Stomach (tissue), 4 donors: ENCODE measurements around the gene MAGI2.

Experiments used
- EP300 ChIP-seq: sonication (generic); formaldehyde crosslinking; IDR thresholded peaks from one replicate; pipeline ENCODE4 v1.6.1; 2017; ENCODE audit warnings: antibody characterized with exemption
- POLR2A ChIP-seq, 4 donors: fragments of 450-650 bp; IDR thresholded peaks; one replicate each; pipeline ENCODE4 v1.6.1; 2016; ENCODE audit warnings: antibody characterized with exemption in 4 of 4, control low read depth in 2 of 4, mild to moderate bottlenecking in 1 of 4, moderate library complexity in 1 of 4
- POLR2AphosphoS5 ChIP-seq, 3 donors: sonication (generic); formaldehyde crosslinking; IDR thresholded peaks; one replicate each; pipeline ENCODE4 v1.6.1; 2016; ENCODE audit warnings: antibody characterized with exemption in 3 of 3
- TF ChIP-seq, protein P1 (sequence below), 7 experiments: fragments of 450-650 bp in 4 of 7; fragments of 200-600 bp in 3 of 7; sonication (generic) in 3 of 7; IDR thresholded peaks; one replicate each; pipeline ENCODE4 v1.5.1; 2016 to 2019; ENCODE audit warnings: antibody characterized with exemption in 7 of 7, control low read depth in 2 of 7, mild to moderate bottlenecking in 1 of 7

- no peak for TF ChIP-seq POLR2A (IDR thresholded peaks at IDR 0.05)
- TF ChIP-seq, protein P1, sequence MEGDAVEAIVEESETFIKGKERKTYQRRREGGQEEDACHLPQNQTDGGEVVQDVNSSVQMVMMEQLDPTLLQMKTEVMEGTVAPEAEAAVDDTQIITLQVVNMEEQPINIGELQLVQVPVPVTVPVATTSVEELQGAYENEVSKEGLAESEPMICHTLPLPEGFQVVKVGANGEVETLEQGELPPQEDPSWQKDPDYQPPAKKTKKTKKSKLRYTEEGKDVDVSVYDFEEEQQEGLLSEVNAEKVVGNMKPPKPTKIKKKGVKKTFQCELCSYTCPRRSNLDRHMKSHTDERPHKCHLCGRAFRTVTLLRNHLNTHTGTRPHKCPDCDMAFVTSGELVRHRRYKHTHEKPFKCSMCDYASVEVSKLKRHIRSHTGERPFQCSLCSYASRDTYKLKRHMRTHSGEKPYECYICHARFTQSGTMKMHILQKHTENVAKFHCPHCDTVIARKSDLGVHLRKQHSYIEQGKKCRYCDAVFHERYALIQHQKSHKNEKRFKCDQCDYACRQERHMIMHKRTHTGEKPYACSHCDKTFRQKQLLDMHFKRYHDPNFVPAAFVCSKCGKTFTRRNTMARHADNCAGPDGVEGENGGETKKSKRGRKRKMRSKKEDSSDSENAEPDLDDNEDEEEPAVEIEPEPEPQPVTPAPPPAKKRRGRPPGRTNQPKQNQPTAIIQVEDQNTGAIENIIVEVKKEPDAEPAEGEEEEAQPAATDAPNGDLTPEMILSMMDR (IDR thresholded peaks at IDR 0.05): no peak
- TF ChIP-seq POLR2AphosphoS5 (IDR thresholded peaks at IDR 0.05): no peak
- TF ChIP-seq EP300: no peak
Observed at GRCh38 chr7:79296553-79297320, 156.7 kb downstream of the MAGI2 start.
